SK-N-SH (cell line): ENCODE results near the gene LTBP1. TPM values are rescaled to one million over a fixed set of nuclear protein-coding genes. Genes with fewer than 3 reads are reported as not detected.

Source experiments
- CTCF ChIA-PET: fragments of 300-600, 350-600 bp; formaldehyde crosslinking; extraction: SDS; loops from one replicate; lab custom pipeline; 2021; lab: Yijun Ruan, JAX
- POLR2A ChIA-PET: fragments of 350-600 bp; sonication (Branson Sonifier 250); formaldehyde crosslinking; extraction: SDS; loops from one replicate; lab custom pipeline; 2020; ENCODE audit warnings: antibody characterized with exemption, inconsistent platforms; lab: Yijun Ruan, JAX
- DNase-seq: peaks from one replicate; pipeline ENCODE4 v3.0.0; 2012
- H2AFZ ChIP-seq: fragments of 200-600 bp; sonication (generic); 2 replicates; pipeline ENCODE4 v1.8.1; 2016; ENCODE audit warnings: antibody characterized with exemption, mild to moderate bottlenecking, low read depth
- H3F3A ChIP-seq: fragments of 200-600 bp; sonication (generic); replicated peaks from 2 replicates; pipeline ENCODE3; 2016; ENCODE audit warnings: antibody characterized with exemption, mild to moderate bottlenecking; ENCODE audit not compliant: insufficient read depth
- H3K27ac ChIP-seq, 2 experiments: fragments of 200-500 bp in 1 of 2; fragments of 200-600 bp in 1 of 2; sonication (Bioruptor generic) in 1 of 2; sonication (generic), shearing (Covaris generic) in 1 of 2; 2 replicates each; pipeline versions ENCODE4 v1.5.1 to v1.6.1; 2014 to 2016; ENCODE audit warnings: low read depth in 2 of 2, inconsistent platforms in 1 of 2, low read length in 1 of 2, mild to moderate bottlenecking in 1 of 2, mixed read lengths in 1 of 2
- H3K27me3 ChIP-seq: fragments of 200-600 bp; sonication (generic), shearing (Covaris generic); 2 replicates; pipeline ENCODE4 v1.6.1; 2016; ENCODE audit warnings: mixed run types; ENCODE audit not compliant: insufficient read depth
- H3K36me3 ChIP-seq, 2 experiments: fragments of 200-500 bp in 1 of 2; fragments of 200-600 bp in 1 of 2; sonication (Bioruptor generic) in 1 of 2; sonication (generic) in 1 of 2; replicated peaks in 1 of 2; 2 replicates each; pipeline versions ENCODE3 to v1.5.1; 2014 to 2016; ENCODE audit warnings: low read length in 1 of 2, mild to moderate bottlenecking in 1 of 2; ENCODE audit not compliant: insufficient read depth in 2 of 2, control insufficient read depth in 1 of 2
- H3K4me1 ChIP-seq, 2 experiments: fragments of 200-500 bp in 1 of 2; fragments of 200-600 bp in 1 of 2; sonication (Bioruptor generic) in 1 of 2; sonication (generic), shearing (Covaris generic) in 1 of 2; 2 replicates each; pipeline versions ENCODE4 v1.5.1 to v1.6.1; 2014 to 2016; ENCODE audit warnings: low read depth in 1 of 2, low read length in 1 of 2, mixed run types in 1 of 2; ENCODE audit not compliant: insufficient read depth in 2 of 2, control insufficient read depth in 1 of 2
- H3K4me2 ChIP-seq: fragments of 200-600 bp; sonication (generic), shearing (Covaris generic); 2 replicates; pipeline ENCODE4 v1.6.1; 2017; ENCODE audit warnings: mixed run types
- H3K4me3 ChIP-seq, 2 experiments: fragments of 200-500 bp in 1 of 2; fragments of 200-600 bp in 1 of 2; sonication (Bioruptor generic) in 1 of 2; sonication (generic), shearing (Covaris generic) in 1 of 2; 2 replicates each; pipeline versions ENCODE4 v1.5.1 to v1.8.1; 2014 to 2016; ENCODE audit warnings: low read depth in 2 of 2, inconsistent platforms in 1 of 2, low read length in 1 of 2, mild to moderate bottlenecking in 1 of 2, mixed read lengths in 1 of 2, moderate library complexity in 1 of 2
- H3K79me2 ChIP-seq: fragments of 200-600 bp; sonication (generic); 2 replicates; pipeline ENCODE4 v1.8.1; 2017; ENCODE audit warnings: mild to moderate bottlenecking; ENCODE audit not compliant: insufficient read depth
- H3K9ac ChIP-seq: fragments of 200-600 bp; sonication (generic); 2 replicates; pipeline ENCODE4 v1.6.1; 2017; ENCODE audit warnings: mixed run types
- H3K9me2 ChIP-seq: fragments of 200-600 bp; sonication (generic); 2 replicates; pipeline ENCODE4 v1.6.1; 2017; ENCODE audit warnings: mixed run types
- H3K9me3 ChIP-seq: fragments of 200-600 bp; sonication (generic); 2 replicates; pipeline ENCODE4 v1.6.1; 2017; ENCODE audit warnings: mixed run types, mild to moderate bottlenecking, moderate library complexity
- H4K20me1 ChIP-seq: fragments of 200-600 bp; sonication (generic); 2 replicates; pipeline ENCODE4 v1.6.1; 2017; ENCODE audit warnings: mild to moderate bottlenecking, mixed run types; ENCODE audit not compliant: insufficient read depth
- ELF1 ChIP-seq: IDR thresholded peaks from 2 replicates; pipeline ENCODE4 v1.4.0; 2012
- EP300 ChIP-seq, 2 experiments: IDR thresholded peaks; 2 replicates each; pipeline versions ENCODE4 v1.4.0 to v1.6.1; 2012; ENCODE audit warnings: borderline replicate concordance in 1 of 2, low read depth in 1 of 2, low read length in 1 of 2
- EZH2phosphoT487 ChIP-seq: fragments of 200-600 bp; sonication (generic); IDR thresholded peaks from 2 replicates; pipeline ENCODE4 v1.6.1; 2017; ENCODE audit warnings: low read depth, mixed run types, mild to moderate bottlenecking, antibody characterized with exemption, moderate library complexity, borderline replicate concordance
- FOSL2 ChIP-seq: IDR thresholded peaks from 2 replicates; pipeline ENCODE4 v1.4.0; 2012; ENCODE audit warnings: low read depth, mild to moderate bottlenecking, moderate library complexity, borderline replicate concordance
- FOXJ3 ChIP-seq: sonication (generic); formaldehyde crosslinking; IDR thresholded peaks from 2 replicates; pipeline ENCODE4 v1.5.1; 2020; ENCODE audit warnings: mild to moderate bottlenecking, missing genetic modification reagents
- GATA2 ChIP-seq: sonication (generic); formaldehyde crosslinking; IDR thresholded peaks from 2 replicates; pipeline ENCODE4 v1.5.0; 2020; ENCODE audit warnings: mild to moderate bottlenecking, missing genetic modification reagents
- MXI1 ChIP-seq: IDR thresholded peaks from 2 replicates; pipeline ENCODE4 v1.6.1; 2012; ENCODE audit warnings: mild to moderate bottlenecking, low read depth, low read length, improper control_type of control experiment
- TCF12 ChIP-seq: IDR thresholded peaks from 2 replicates; pipeline ENCODE4 v1.4.0; 2012
- WGBS: methylation state at CpG from one replicate; pipeline ENCODE4 v1.1.6; 2017; ENCODE audit warnings: low lambda C conversion rate; 5-methylcytosine and 5-hydroxymethylcytosine counted together
- polyA plus RNA-seq, 3 experiments: library from polyadenylated mRNA; depleted of rRNA; stranded (reverse); fragments of >200 nt; gene quantifications; 2 replicates each; pipeline ENCODE4 v1.2.3, GENCODE V29; 2012
- small RNA-seq, 7 experiments: library from RNA; depleted of rRNA; stranded (forward); fragments of <200 nt; gene quantifications; one replicate each; pipeline ENCODE3, GENCODE V24; 2012
- TF ChIP-seq, protein P1 (sequence below): IDR thresholded peaks from 2 replicates; pipeline ENCODE4 v1.4.0; 2012; ENCODE audit warnings: low read depth
- TF ChIP-seq, protein P2 (sequence below): IDR thresholded peaks from 2 replicates; pipeline ENCODE4; 2012

LTBP1 gene
- polyA plus RNA-seq, 1 of the 3 experiments (the other 2 are of a cell fraction) = 467 TPM

DNA sequence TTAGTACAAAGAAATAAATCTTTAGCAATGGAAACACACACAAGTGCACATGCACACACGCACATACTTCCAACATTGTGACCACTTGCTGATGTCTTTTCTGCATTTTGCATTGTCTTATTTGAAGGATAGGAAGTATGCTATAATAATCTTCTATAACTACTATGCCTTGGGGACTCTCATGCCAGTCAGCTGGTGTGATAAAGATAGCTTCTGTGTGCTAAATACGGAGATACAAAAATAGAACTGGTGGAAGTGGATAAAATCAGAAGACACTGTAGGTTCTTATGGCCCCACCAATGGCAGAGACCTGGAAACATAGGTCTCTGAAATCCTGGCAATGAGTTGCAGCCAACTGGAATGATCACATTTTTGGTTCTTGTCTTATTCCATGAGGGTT is 498.2 kb downstream of the LTBP1 start:
- Histone ChIP-seq H3K4me2 (no peak overlapping the region), H4K20me1 (no peaks in the 10 kb centered on the region), H3K4me3 (no peak overlapping the region), H3K4me1 (no peaks in the 10 kb centered on the region), H3K9me2 (no peaks in the 10 kb centered on the region), H3K9ac (no peak overlapping the region), H3K36me3 (no peaks in the 10 kb centered on the region), H3K27ac (no peak overlapping the region), H3K9me3 (no peaks in the 10 kb centered on the region), H2AFZ (peak overlapping the region; percentile 5; the same call in 1 of the 2 replicates), H3K79me2 (peaks cover under 1% of the 10 kb centered on the region; the same call in 1 of the 2 replicates), H3K27me3 (no peaks in the 10 kb centered on the region), H3F3A (peaks cover 7% of the 10 kb centered on the region)
- CTCF ChIA-PET = interaction anchor here (1.3 kb wide), 1 partner anchor 139 kb away, joined by 3 read pairs; no protein-coding TSS in a partner anchor
- DNase-seq = no peak
- TF ChIP-seq ELF1 = no peak
- TF ChIP-seq GATA2 = no peak
- no peak for TF ChIP-seq FOXJ3 (CRISPR knock-in tag)
- TF ChIP-seq, protein P1, sequence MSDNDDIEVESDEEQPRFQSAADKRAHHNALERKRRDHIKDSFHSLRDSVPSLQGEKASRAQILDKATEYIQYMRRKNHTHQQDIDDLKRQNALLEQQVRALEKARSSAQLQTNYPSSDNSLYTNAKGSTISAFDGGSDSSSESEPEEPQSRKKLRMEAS = no peak
- no peak for TF ChIP-seq FOSL2
- TF ChIP-seq MXI1 = no peak
- 33% methylated on average over 2 of the region's 2 CpGs for WGBS
- POLR2A ChIA-PET = no interaction called here

DNA sequence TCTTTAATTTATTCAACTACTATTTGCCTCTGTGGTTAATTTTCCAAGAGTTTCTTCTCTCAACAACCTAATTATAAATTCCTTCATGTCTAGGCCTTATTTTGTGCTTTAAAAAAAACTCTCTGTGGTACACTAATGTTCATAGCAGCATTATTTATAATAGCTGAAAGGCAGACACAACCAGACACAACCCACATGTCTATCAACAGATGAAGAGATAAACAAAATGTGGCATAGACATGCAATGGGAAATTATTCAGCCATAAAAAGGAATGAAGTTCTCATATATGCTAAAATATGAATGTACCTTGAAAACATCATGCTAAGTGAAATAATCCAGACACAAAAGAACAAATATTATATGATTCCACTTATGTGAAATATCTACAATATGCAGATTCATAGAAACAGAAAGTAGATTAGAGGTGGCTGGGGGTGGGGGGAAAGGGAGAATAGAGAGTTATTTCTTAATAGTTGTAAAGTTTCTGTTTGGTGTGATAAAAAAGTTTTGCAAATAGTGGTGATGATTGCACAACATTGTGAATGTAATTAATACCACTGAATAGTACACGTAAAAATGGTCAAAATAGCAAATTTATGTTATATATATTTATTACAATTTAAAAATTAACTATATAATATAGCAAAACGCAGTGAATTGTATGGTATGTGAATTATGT is 501.6 kb downstream of the LTBP1 start:
- H3K4me2 ChIP-seq = no peak overlapping the region
- no peaks in the 10 kb centered on the region for H3K79me2 ChIP-seq
- H3K27me3 ChIP-seq = no peaks in the 10 kb centered on the region
- no peaks in the 10 kb centered on the region for H3K9me2 ChIP-seq
- H3K36me3 ChIP-seq = peaks cover 0 to 10% of the 10 kb centered on the region in 2 experiments
- 43% methylated on average over 2 of the region's 2 CpGs for WGBS
- no peak overlapping the region for H3K4me3 ChIP-seq
- DNase-seq = no peak
- peak overlapping the region; percentile 30; the same call in 1 of the 2 replicates for H2AFZ ChIP-seq
- H3K27ac ChIP-seq = peak overlapping the region in 1 of 2 experiments; percentile 31; a peak in 1 of 4 replicates
- TF ChIP-seq, protein P2, sequence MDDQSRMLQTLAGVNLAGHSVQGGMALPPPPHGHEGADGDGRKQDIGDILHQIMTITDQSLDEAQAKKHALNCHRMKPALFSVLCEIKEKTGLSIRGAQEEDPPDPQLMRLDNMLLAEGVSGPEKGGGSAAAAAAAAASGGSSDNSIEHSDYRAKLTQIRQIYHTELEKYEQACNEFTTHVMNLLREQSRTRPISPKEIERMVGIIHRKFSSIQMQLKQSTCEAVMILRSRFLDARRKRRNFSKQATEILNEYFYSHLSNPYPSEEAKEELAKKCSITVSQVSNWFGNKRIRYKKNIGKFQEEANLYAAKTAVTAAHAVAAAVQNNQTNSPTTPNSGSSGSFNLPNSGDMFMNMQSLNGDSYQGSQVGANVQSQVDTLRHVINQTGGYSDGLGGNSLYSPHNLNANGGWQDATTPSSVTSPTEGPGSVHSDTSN = peak; percentile 27; the same call in 1 of the 2 replicates
- TF ChIP-seq TCF12 (peak; percentile 28; the same call in 1 of the 2 replicates), EZH2phosphoT487 (no peak), EP300 (IDR thresholded peaks at IDR 0.05; ENCODE audit: borderline replicate concordance in 1 of 2, low read depth in 1 of 2, low read length in 1 of 2) (peak in 1 of 2 experiments; percentile 28; a peak in 1 of 4 replicates)
- CTCF ChIA-PET = no interaction called here
- no peak overlapping the region for H3K9ac ChIP-seq
- POLR2A ChIA-PET = no interaction called here
- H3K4me1 ChIP-seq = no peaks in the 10 kb centered on the region
- peaks cover 12% of the 10 kb centered on the region for H3F3A ChIP-seq
- no peaks in the 10 kb centered on the region for H4K20me1 ChIP-seq
- H3K9me3 ChIP-seq = no peaks in the 10 kb centered on the region

Small RNAs within 50 kb of the gene (small RNA-seq; reads per million reads assigned to genes)
- gene RF00019 (0 reads per million in 7 experiments), gene RNA5SP91 (0 reads per million in 7 experiments), gene RNA5SP92 (0 reads per million in 7 experiments)
